MCF 10A (cell line): ENCODE data around the gene TNIK. TPM values are rescaled to one million over a fixed set of nuclear protein-coding genes. Genes with fewer than 3 reads are reported as not detected.
"Not testable (repeated sequence)": the region's sequence is repeated elsewhere in the genome, so short reads cannot be mapped to it uniquely, and the experiment has no call there.

Experiments used
- BruUV-seq: library from RNA; stranded (reverse); fragments of 400-500 nt; replicated peaks from 2 replicates; lab custom pipeline; 2021; lab: Mats Ljungman, UMichigan
- CTCF ChIA-PET: fragments of 300-600 bp; sonication (Branson Sonifier 250); formaldehyde crosslinking; extraction: SDS; loops from one replicate; lab custom pipeline; 2021; ENCODE audit warnings: antibody characterized with exemption, inconsistent platforms; lab: Yijun Ruan, JAX
- POLR2A ChIA-PET: fragments of 300-600, 350-650 bp; sonication (Branson Sonifier 250); formaldehyde crosslinking; extraction: SDS; loops from one replicate; lab custom pipeline; 2020; ENCODE audit warnings: antibody characterized with exemption, inconsistent platforms; lab: Yijun Ruan, JAX
- DNase-seq: peaks from one replicate; pipeline ENCODE4 v3.0.0-alpha.2; 2018; ENCODE audit not compliant: unreplicated experiment
- H3K27ac Mint-ChIP-seq: one replicate; pipeline ENCODE4 v1.8.0; 2022; ENCODE audit warnings: mild to moderate bottlenecking, low read depth, mixed read lengths; ENCODE audit not compliant: unreplicated experiment
- H3K27me3 Mint-ChIP-seq: one replicate; pipeline ENCODE4 v1.8.0; 2022; ENCODE audit warnings: mixed read lengths; ENCODE audit not compliant: insufficient read depth, unreplicated experiment
- H3K36me3 Mint-ChIP-seq: one replicate; pipeline ENCODE4 v1.8.0; 2022; ENCODE audit warnings: mild to moderate bottlenecking, moderate library complexity, mixed read lengths; ENCODE audit not compliant: insufficient read depth, unreplicated experiment
- H3K4me1 Mint-ChIP-seq: one replicate; pipeline ENCODE4 v1.8.0; 2022; ENCODE audit warnings: mixed read lengths; ENCODE audit not compliant: insufficient read depth, unreplicated experiment
- H3K4me3 Mint-ChIP-seq: one replicate; pipeline ENCODE4 v1.8.0; 2022; ENCODE audit warnings: mild to moderate bottlenecking, moderate library complexity, mixed read lengths; ENCODE audit not compliant: unreplicated experiment
- H3K9me3 Mint-ChIP-seq: one replicate; pipeline ENCODE4 v1.8.0; 2022; ENCODE audit warnings: mixed read lengths; ENCODE audit not compliant: unreplicated experiment
- intact Hi-C: fragments of 100-400 bp; cut with micrococcal nuclease; formaldehyde crosslinking; loops from 2 replicates; pipeline ENCODE4 v1.14.1; 2022
- total RNA-seq: library from RNA; stranded (reverse); gene quantifications from 2 replicates; pipeline ENCODE4 v1.2.3, GENCODE V29; 2022
- TF ChIP-seq, protein P1 (sequence below): fragments of 200-600 bp; IDR thresholded peaks from one replicate; pipeline ENCODE4 v1.8.0; 2022; ENCODE audit warnings: antibody characterized with exemption, mild to moderate bottlenecking; ENCODE audit not compliant: unreplicated experiment

Gene TNIK
- total RNA-seq, 1 experiment from 2014 or later = 3.4 TPM

DNA sequence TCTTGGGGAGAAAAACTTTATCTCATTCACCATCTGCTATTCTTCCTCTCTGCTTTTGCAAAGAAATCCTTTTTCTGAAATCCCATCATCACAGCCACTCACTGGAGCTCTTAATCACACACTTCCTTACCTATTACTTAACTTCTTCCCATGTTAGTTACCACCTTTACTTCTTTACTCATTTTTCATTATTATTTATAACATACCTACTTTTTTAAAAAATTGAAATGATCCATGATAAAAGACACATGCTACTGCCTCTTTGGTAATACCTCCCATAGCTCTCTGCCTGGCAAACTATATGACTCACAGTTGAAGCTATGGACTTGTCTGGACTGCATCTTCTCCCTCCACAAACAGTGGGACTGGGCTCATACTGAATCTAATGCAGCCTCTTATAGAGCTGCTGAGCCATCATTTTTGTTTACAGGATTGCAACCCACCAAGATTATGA, 150.3 kb downstream of the TNIK start:
- Mint-ChIP-seq H3K4me1 (peaks cover 25% of the 10 kb centered on the region), H3K4me3 (no peak overlapping the region), H3K9me3 (no peaks in the 10 kb centered on the region), H3K27me3 (no peaks in the 10 kb centered on the region), H3K27ac (peak overlapping the region; percentile 88), H3K36me3 (no peaks in the 10 kb centered on the region)
- intact Hi-C loops = no loop called here
- TF ChIP-seq, protein P1, sequence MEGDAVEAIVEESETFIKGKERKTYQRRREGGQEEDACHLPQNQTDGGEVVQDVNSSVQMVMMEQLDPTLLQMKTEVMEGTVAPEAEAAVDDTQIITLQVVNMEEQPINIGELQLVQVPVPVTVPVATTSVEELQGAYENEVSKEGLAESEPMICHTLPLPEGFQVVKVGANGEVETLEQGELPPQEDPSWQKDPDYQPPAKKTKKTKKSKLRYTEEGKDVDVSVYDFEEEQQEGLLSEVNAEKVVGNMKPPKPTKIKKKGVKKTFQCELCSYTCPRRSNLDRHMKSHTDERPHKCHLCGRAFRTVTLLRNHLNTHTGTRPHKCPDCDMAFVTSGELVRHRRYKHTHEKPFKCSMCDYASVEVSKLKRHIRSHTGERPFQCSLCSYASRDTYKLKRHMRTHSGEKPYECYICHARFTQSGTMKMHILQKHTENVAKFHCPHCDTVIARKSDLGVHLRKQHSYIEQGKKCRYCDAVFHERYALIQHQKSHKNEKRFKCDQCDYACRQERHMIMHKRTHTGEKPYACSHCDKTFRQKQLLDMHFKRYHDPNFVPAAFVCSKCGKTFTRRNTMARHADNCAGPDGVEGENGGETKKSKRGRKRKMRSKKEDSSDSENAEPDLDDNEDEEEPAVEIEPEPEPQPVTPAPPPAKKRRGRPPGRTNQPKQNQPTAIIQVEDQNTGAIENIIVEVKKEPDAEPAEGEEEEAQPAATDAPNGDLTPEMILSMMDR = no peak
- peak; percentile 70 for DNase-seq
- POLR2A ChIA-PET = interaction anchor here (0.7 to 2.6 kb wide), 17 partner anchors 9 to 970 kb away, joined by 3 to 14 read pairs (median 5); no protein-coding TSS in a partner anchor
- BruUV-seq = no TSS peak
- CTCF ChIA-PET = interaction anchor here (0.6 to 1.7 kb wide), 5 partner anchors 24 to 256 kb away, joined by 4 to 6 read pairs (median 5); no protein-coding TSS in a partner anchor

GRCh38 chr3:171307988-171308387, 152.2 kb downstream of the TNIK start:
- TF ChIP-seq, protein P1 = no peak
- Mint-ChIP-seq H3K9me3 (peaks cover 6% of the 10 kb centered on the region), H3K27me3 (no peaks in the 10 kb centered on the region), H3K4me1 (peaks cover 30% of the 10 kb centered on the region), H3K36me3 (no peaks in the 10 kb centered on the region), H3K27ac (no peak overlapping the region), H3K4me3 (no peak overlapping the region)
- no TSS peak for BruUV-seq
- intact Hi-C loops = no loop called here
- DNase-seq = no peak
- POLR2A ChIA-PET = interaction anchor here (0.6 to 0.8 kb wide), 2 partner anchors 13 to 42 kb away, joined by 3 read pairs; no protein-coding TSS in a partner anchor
- CTCF ChIA-PET = interaction anchor here (0.6 kb wide), 1 partner anchor 39 kb away, joined by 3 read pairs; no protein-coding TSS in a partner anchor

GRCh38 chr3:171307046-171307585, 153.1 kb downstream of the TNIK start:
- ChIA-PET CTCF (interaction anchor here (0.6 to 1.2 kb wide), 2 partner anchors 22 to 40 kb away, joined by 3 read pairs; no protein-coding TSS in a partner anchor), POLR2A (interaction anchor here (0.7 to 2.1 kb wide), 3 partner anchors 10 to 23 kb away, joined by 3 to 7 read pairs (median 6); no protein-coding TSS in a partner anchor)
- peaks cover 26% of the 10 kb centered on the region for H3K4me1 Mint-ChIP-seq
- DNase-seq = no peak
- peaks cover 6% of the 10 kb centered on the region for H3K9me3 Mint-ChIP-seq
- no peaks in the 10 kb centered on the region for H3K27me3 Mint-ChIP-seq
- no peaks in the 10 kb centered on the region for H3K36me3 Mint-ChIP-seq
- TF ChIP-seq, protein P1 = no peak
- H3K27ac Mint-ChIP-seq = peak overlapping the region; percentile 69
- intact Hi-C loops = no loop called here
- H3K4me3 Mint-ChIP-seq = peak overlapping the region; percentile 20
- no TSS peak for BruUV-seq

- Mint-ChIP-seq H3K27me3 (no peaks in the 10 kb centered on the region), H3K27ac (peak overlapping the region; percentile 69), H3K9me3 (peaks cover 6% of the 10 kb centered on the region), H3K4me1 (peaks cover 26% of the 10 kb centered on the region), H3K36me3 (no peaks in the 10 kb centered on the region), H3K4me3 (peak overlapping the region; percentile 20)
- no TSS peak for BruUV-seq
- intact Hi-C loops = no loop called here
- ChIA-PET CTCF (interaction anchor here (0.7 to 1.2 kb wide), 2 partner anchors 22 to 277 kb away, joined by 3 read pairs; no protein-coding TSS in a partner anchor), POLR2A (interaction anchor here (0.5 to 2.1 kb wide), 5 partner anchors 9 to 1181 kb away, joined by 3 to 7 read pairs (median 3); no protein-coding TSS in a partner anchor)
- peak; percentile 85 for DNase-seq
- TF ChIP-seq, protein P1 = no peak
These were observed 153.6 kb downstream of the TNIK start for GRCh38 chr3:171306631-171307030.

DNA sequence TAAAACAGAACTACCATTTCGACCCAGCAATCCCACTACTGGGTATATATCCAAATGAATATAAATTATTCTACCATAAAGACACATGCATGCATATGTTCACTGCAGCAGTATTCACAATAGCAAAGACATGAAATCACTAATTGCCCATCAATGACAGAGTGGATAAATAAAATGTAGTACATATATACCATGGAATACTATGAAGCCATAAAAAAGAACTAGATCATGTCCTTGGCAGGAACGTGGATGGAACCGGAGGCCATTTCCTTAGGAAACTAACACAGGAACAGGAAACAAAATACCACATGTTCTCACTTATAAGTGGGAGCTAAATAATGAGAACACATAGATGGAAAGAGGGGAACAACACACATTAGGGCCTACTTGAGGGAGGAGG, 154.4 kb downstream of the TNIK start:
- ChIA-PET CTCF (interaction anchor here (0.7 kb wide), 1 partner anchor 278 kb away, joined by 3 read pairs; no protein-coding TSS in a partner anchor), POLR2A (interaction anchor here (0.6 to 2.1 kb wide), 2 partner anchors 20 to 1182 kb away, joined by 3 to 7 read pairs; no protein-coding TSS in a partner anchor)
- Mint-ChIP-seq H3K27ac (peak overlapping the region; percentile 69), H3K4me1 (peaks cover 26% of the 10 kb centered on the region)
- BruUV-seq, H3K36me3 Mint-ChIP-seq, DNase-seq, H3K27me3 Mint-ChIP-seq, H3K4me3 Mint-ChIP-seq, H3K9me3 Mint-ChIP-seq, intact Hi-C loops: not testable (repeated sequence)

DNA sequence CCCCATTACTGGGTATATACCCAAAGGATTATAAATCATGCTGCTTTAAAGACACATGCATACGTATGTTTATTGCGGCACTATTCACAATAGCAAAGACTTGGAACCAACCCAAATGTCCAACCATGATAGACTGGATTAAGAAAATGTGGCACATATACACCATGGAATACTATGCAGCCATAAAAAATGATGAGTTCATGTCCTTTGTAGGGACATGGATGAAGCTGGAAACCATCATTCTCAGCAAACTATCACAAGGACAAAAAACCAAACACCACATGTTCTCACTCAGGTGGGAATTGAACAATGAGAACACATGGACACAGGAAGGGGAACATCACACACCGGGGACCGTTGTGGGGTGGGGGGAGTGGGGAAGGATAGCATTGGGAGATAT, 155.7 kb downstream of the TNIK start:
- ChIA-PET CTCF (interaction anchor here (0.8 kb wide), 1 partner anchor 982 kb away, joined by 3 read pairs; no protein-coding TSS in a partner anchor), POLR2A (interaction anchor here (0.6 kb wide), 1 partner anchor 44 kb away, joined by 3 read pairs; no protein-coding TSS in a partner anchor)
- H3K27me3 Mint-ChIP-seq, DNase-seq, H3K4me3 Mint-ChIP-seq, H3K27ac Mint-ChIP-seq, intact Hi-C loops, BruUV-seq, H3K9me3 Mint-ChIP-seq, H3K36me3 Mint-ChIP-seq: not testable (repeated sequence)
- H3K4me1 Mint-ChIP-seq = peaks cover 17% of the 10 kb centered on the region
